ENCODE data around the gene CRACR2A.

The CRACR2A gene

GRCh38 chr12:3722368-3722767, 30.5 kb downstream of the CRACR2A start:
- no peak for DNase-seq

- no peak for DNase-seq
Observed at GRCh38 chr12:3720772-3721171, 32.1 kb downstream of the CRACR2A start.

- no peak for DNase-seq
Observed at GRCh38 chr12:3718100-3718499, 34.8 kb downstream of the CRACR2A start.

GRCh38 chr12:3717283-3717898, 35.5 kb downstream of the CRACR2A start:
- no peak for DNase-seq

- DNase-seq = no peak
Observed at GRCh38 chr12:3715999-3716398, 36.9 kb downstream of the CRACR2A start.

- DNase-seq = no peak
Observed at GRCh38 chr12:3713947-3714346, 39.0 kb downstream of the CRACR2A start.

GRCh38 chr12:3713483-3713882, 39.4 kb downstream of the CRACR2A start:
- DNase-seq = no peak

GRCh38 chr12:3712209-3712992, 40.5 kb downstream of the CRACR2A start:
- DNase-seq = no peak

- no peak for DNase-seq
Observed at GRCh38 chr12:3705354-3705675, 47.6 kb downstream of the CRACR2A start.

GRCh38 chr12:3704512-3705353, 48.2 kb downstream of the CRACR2A start:
- no peak for DNase-seq

- no peak for DNase-seq
Observed at GRCh38 chr12:3700861-3701260, 52.0 kb downstream of the CRACR2A start.

- peak; percentile 80 for DNase-seq
Observed at GRCh38 chr12:3698218-3698974, 54.5 kb downstream of the CRACR2A start.

GRCh38 chr12:3697311-3697870, 55.5 kb downstream of the CRACR2A start:
- no peak for DNase-seq

- no peak for DNase-seq
Observed at GRCh38 chr12:3694673-3695072, 58.2 kb downstream of the CRACR2A start.

GRCh38 chr12:3692616-3693365, 60.1 kb downstream of the CRACR2A start:
- DNase-seq = no peak

GRCh38 chr12:3686463-3686862, 66.4 kb downstream of the CRACR2A start:
- no peak for DNase-seq

GRCh38 chr12:3685830-3686229, 67.1 kb downstream of the CRACR2A start:
- DNase-seq = no peak

- peak; percentile 73 for DNase-seq
Observed at GRCh38 chr12:3684449-3685051, 68.4 kb downstream of the CRACR2A start.

GRCh38 chr12:3683670-3684069, 69.2 kb downstream of the CRACR2A start:
- no peak for DNase-seq

GRCh38 chr12:3681595-3682061, 71.3 kb downstream of the CRACR2A start:
- no peak for DNase-seq

GRCh38 chr12:3680919-3681594, 71.9 kb downstream of the CRACR2A start:
- DNase-seq = peak; percentile 46
